HEK293T (cell line): Measurements from ENCODE around the gene CRY1.

Source experiments
- CTCF ChIA-PET: fragments of 350-600 bp; formaldehyde crosslinking; extraction: SDS; loops from one replicate; lab custom pipeline; 2021; ENCODE audit warnings: antibody characterized with exemption, inconsistent platforms; lab: Yijun Ruan, JAX
- POLR2A ChIA-PET: fragments of 350-600 bp; formaldehyde crosslinking; extraction: SDS; loops from one replicate; lab custom pipeline; 2020; ENCODE audit warnings: antibody characterized with exemption, inconsistent platforms; lab: Yijun Ruan, JAX
- DNase-seq: peaks from one replicate; pipeline ENCODE4 v3.0.0; 2012; ENCODE audit warnings: mixed read lengths; ENCODE audit errors: extremely low spot score
- ARNT ChIP-seq: fragments of 450-650 bp; IDR thresholded peaks from 2 replicates; pipeline ENCODE4 v1.6.1; 2017; ENCODE audit warnings: mild to moderate bottlenecking
- BHLHE40 ChIP-seq: fragments of 450-650 bp; IDR thresholded peaks from 2 replicates; pipeline ENCODE4 v1.6.1; 2016; ENCODE audit warnings: mild to moderate bottlenecking, moderate library complexity, borderline replicate concordance
- CTBP1 ChIP-seq: fragments of 450-650 bp; IDR thresholded peaks from 2 replicates; pipeline ENCODE4 v1.6.1; 2016; ENCODE audit warnings: borderline replicate concordance
- ELF4 ChIP-seq: fragments of 450-650 bp; IDR thresholded peaks from 2 replicates; pipeline ENCODE4 v1.6.1; 2017; ENCODE audit warnings: antibody characterized with exemption
- FOXA1 ChIP-seq: fragments of 450-650 bp; IDR thresholded peaks from 2 replicates; pipeline ENCODE4 v1.6.1; 2016; ENCODE audit warnings: mild to moderate bottlenecking
- FOXK2 ChIP-seq: fragments of 450-650 bp; IDR thresholded peaks from 2 replicates; pipeline ENCODE4 v1.6.1; 2016; ENCODE audit warnings: mild to moderate bottlenecking
- FOXM1 ChIP-seq: fragments of 450-650 bp; IDR thresholded peaks from 2 replicates; pipeline ENCODE4 v1.6.1; 2017; ENCODE audit warnings: mild to moderate bottlenecking, borderline replicate concordance
- HDGF ChIP-seq: fragments of 450-650 bp; IDR thresholded peaks from 2 replicates; pipeline ENCODE4 v1.6.1; 2017; ENCODE audit warnings: antibody characterized with exemption, borderline replicate concordance
- L3MBTL2 ChIP-seq: fragments of 450-650 bp; conservative IDR thresholded peaks from 2 replicates; pipeline ENCODE4 v1.6.1; 2016; ENCODE audit warnings: mild to moderate bottlenecking
- LEF1 ChIP-seq: fragments of 450-650 bp; IDR thresholded peaks from 2 replicates; pipeline ENCODE4 v1.6.1; 2017; ENCODE audit warnings: mild to moderate bottlenecking, borderline replicate concordance
- NFRKB ChIP-seq: fragments of 450-650 bp; IDR thresholded peaks from 2 replicates; pipeline ENCODE4 v1.6.1; 2016; ENCODE audit warnings: mild to moderate bottlenecking, moderate library complexity
- PKNOX1 ChIP-seq: fragments of 450-650 bp; IDR thresholded peaks from 2 replicates; pipeline ENCODE4 v1.6.1; 2016
- SP1 ChIP-seq: fragments of 450-650 bp; IDR thresholded peaks from 2 replicates; pipeline ENCODE4 v1.6.1; 2017
- SUZ12 ChIP-seq: fragments of 450-650 bp; IDR thresholded peaks from 2 replicates; pipeline ENCODE4 v1.6.1; 2016; ENCODE audit warnings: mild to moderate bottlenecking
- TARDBP ChIP-seq: fragments of 450-650 bp; IDR thresholded peaks from 2 replicates; pipeline ENCODE4 v1.6.1; 2016
- ZNF384 ChIP-seq: fragments of 450-650 bp; IDR thresholded peaks from 2 replicates; pipeline ENCODE4 v1.6.1; 2016

The CRY1 gene

GRCh38 chr12:106978035-106978800, 115.1 kb downstream of the CRY1 start:
- no peak for DNase-seq
- CTCF ChIA-PET = interaction anchor here (0.5 to 0.6 kb wide), 2 partner anchors 41 to 649 kb away, joined by 3 read pairs; no protein-coding TSS in a partner anchor
- TF ChIP-seq CTBP1 (no peak), NFRKB (no peak), SUZ12 (no peak), LEF1 (no peak), FOXM1 (no peak), L3MBTL2 (no peak), SP1 (no peak), ZNF384 (no peak), PKNOX1 (no peak), HDGF (no peak), ELF4 (no peak), BHLHE40 (no peak), FOXA1 (no peak), ARNT (no peak), FOXK2 (no peak), TARDBP (no peak)
- POLR2A ChIA-PET = interaction anchor here (2.2 to 2.7 kb wide), 2 partner anchors 9 to 22 kb away, joined by 6 to 15 read pairs; partner anchors contain the start of genes MTERF2 and TMEM263

- ChIA-PET POLR2A (interaction anchor here (1.0 to 2.7 kb wide), 2 partner anchors 11 to 117 kb away, joined by 3 to 15 read pairs; partner anchors contain the start of gene MTERF2), CTCF (interaction anchor here (0.6 kb wide), 1 partner anchor 955 kb away, joined by 3 read pairs; no protein-coding TSS in a partner anchor)
- TF ChIP-seq NFRKB = no peak
- no peak for TF ChIP-seq ARNT
- TF ChIP-seq FOXM1 = no peak
- no peak for TF ChIP-seq PKNOX1
- no peak for TF ChIP-seq SUZ12
- TF ChIP-seq ELF4 = no peak
- no peak for DNase-seq
These were observed 116.7 kb downstream of the CRY1 start for GRCh38 chr12:106976668-106977067.

- POLR2A ChIA-PET = interaction anchor here (1.0 to 2.7 kb wide), 2 partner anchors 11 to 118 kb away, joined by 3 to 15 read pairs; partner anchors contain the start of gene MTERF2
- no peak for DNase-seq
- CTCF ChIA-PET = interaction anchor here (0.6 kb wide), 1 partner anchor 954 kb away, joined by 3 read pairs; no protein-coding TSS in a partner anchor
- TF ChIP-seq ARNT (no peak), FOXA1 (no peak), TARDBP (no peak), FOXK2 (no peak), FOXM1 (no peak), CTBP1 (no peak), ELF4 (no peak)
These were observed 117.2 kb downstream of the CRY1 start for GRCh38 chr12:106975993-106976658.

- ChIA-PET CTCF (no interaction called here), POLR2A (no interaction called here)
- DNase-seq = no peak
- TF ChIP-seq LEF1 (no peak), FOXM1 (no peak), HDGF (no peak), ZNF384 (no peak), NFRKB (no peak), BHLHE40 (no peak), SP1 (no peak), TARDBP (no peak), ELF4 (no peak), FOXA1 (no peak), ARNT (no peak), FOXK2 (no peak), L3MBTL2 (no peak), PKNOX1 (no peak), CTBP1 (no peak), SUZ12 (no peak)
These were observed 118.3 kb downstream of the CRY1 start for GRCh38 chr12:106975098-106975497.

- TF ChIP-seq HDGF (no peak), ELF4 (no peak), BHLHE40 (no peak)
- no peak for DNase-seq
- CTCF ChIA-PET = no interaction called here
- POLR2A ChIA-PET = no interaction called here
These were observed 118.8 kb downstream of the CRY1 start for GRCh38 chr12:106974511-106974910.

- TF ChIP-seq ARNT (no peak), NFRKB (no peak), ZNF384 (no peak), HDGF (no peak), SUZ12 (no peak), CTBP1 (no peak), PKNOX1 (no peak), FOXM1 (no peak), SP1 (no peak), BHLHE40 (no peak), LEF1 (no peak), TARDBP (no peak), FOXA1 (no peak), FOXK2 (no peak), ELF4 (no peak), L3MBTL2 (no peak)
- ChIA-PET CTCF (no interaction called here), POLR2A (no interaction called here)
- DNase-seq = no peak
These were observed 119.8 kb downstream of the CRY1 start for GRCh38 chr12:106973545-106973944.
